ENCODE measurements around the gene FAM72C.
"Not testable (repeated sequence)": the region's sequence is repeated elsewhere in the genome, so short reads cannot be mapped to it uniquely, and the experiment has no call there.

The FAM72C gene

GRCh38 chr1:143918552-143918951, 53.2 kb downstream of the FAM72C start:
- FAIRE-seq; DNase-seq (ENCODE audit: low spot score): not testable (repeated sequence)

GRCh38 chr1:143913705-143914104, 58.1 kb downstream of the FAM72C start:
- not testable (repeated sequence) for FAIRE-seq

More at GRCh38 chr1:143913705-143914104, 58.1 kb downstream of the FAM72C start:
- DNase-seq (ENCODE audit: low spot score), result not testable (repeated sequence)

Measured in RCC 7860 (cell line).